Tibial nerve (tissue), 4 donors: ENCODE data around the gene NPDC1.

Source experiments
- EP300 ChIP-seq, 2 donors: sonication (generic); formaldehyde crosslinking; IDR thresholded peaks; one replicate each; pipeline ENCODE4 v1.6.1; 2017; ENCODE audit warnings: antibody characterized with exemption in 2 of 2, mild to moderate bottlenecking in 1 of 2
- TF ChIP-seq, protein P1 (sequence below), 5 experiments: fragments of 200-600 bp in 3 of 5; fragments of 450-650 bp in 2 of 5; sonication (generic) in 3 of 5; IDR thresholded peaks; one replicate each; pipeline ENCODE4 v1.5.1; 2016 to 2019; ENCODE audit warnings: antibody characterized with exemption in 5 of 5, mild to moderate bottlenecking in 3 of 5, moderate library complexity in 2 of 5

DNA sequence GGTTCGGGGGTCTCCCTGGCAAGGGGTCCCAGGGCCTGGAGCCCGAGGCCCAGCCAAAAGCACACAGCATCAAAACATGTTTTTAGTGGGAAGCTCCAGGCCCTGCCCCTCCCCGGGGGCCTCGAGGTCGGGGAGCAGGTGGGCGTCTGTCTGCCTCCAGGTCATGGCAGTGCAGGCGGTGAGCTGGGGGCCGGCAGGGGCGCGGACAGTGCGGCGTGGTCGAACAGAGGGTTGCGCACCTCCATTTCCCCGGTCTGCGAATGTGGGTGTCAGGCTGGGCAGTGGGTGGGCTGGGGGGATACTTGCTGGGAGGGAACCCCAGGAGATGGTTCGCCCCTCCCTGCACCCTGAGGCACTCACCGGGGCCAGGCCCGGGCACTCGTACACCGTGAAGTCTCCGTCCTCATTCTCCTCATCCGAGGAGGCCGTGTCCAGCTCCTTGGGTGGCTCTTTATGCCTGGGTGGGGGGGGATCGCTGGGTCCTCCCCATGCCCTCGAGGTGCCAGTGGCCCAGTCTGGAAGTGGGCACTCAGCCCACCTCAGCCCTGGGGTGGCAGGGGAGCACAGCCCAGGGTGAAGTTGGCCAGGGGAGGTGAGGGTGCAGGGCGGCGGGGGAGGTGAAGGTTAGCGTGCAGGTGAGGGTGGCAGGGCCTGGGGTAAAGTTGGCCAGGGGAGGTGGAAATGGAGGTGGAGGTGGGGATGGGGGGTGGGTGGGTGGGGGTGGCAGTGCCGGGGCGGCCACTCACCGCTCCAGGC lies 6.2 kb downstream of the NPDC1 start:
- TF ChIP-seq EP300 (IDR thresholded peaks at IDR 0.05): no peak
- TF ChIP-seq, protein P1, sequence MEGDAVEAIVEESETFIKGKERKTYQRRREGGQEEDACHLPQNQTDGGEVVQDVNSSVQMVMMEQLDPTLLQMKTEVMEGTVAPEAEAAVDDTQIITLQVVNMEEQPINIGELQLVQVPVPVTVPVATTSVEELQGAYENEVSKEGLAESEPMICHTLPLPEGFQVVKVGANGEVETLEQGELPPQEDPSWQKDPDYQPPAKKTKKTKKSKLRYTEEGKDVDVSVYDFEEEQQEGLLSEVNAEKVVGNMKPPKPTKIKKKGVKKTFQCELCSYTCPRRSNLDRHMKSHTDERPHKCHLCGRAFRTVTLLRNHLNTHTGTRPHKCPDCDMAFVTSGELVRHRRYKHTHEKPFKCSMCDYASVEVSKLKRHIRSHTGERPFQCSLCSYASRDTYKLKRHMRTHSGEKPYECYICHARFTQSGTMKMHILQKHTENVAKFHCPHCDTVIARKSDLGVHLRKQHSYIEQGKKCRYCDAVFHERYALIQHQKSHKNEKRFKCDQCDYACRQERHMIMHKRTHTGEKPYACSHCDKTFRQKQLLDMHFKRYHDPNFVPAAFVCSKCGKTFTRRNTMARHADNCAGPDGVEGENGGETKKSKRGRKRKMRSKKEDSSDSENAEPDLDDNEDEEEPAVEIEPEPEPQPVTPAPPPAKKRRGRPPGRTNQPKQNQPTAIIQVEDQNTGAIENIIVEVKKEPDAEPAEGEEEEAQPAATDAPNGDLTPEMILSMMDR (IDR thresholded peaks at IDR 0.05): no peak
